GM06990 (cell line): ENCODE results near the gene SLCO3A1.

Source experiments
- DNase-seq: peaks from one replicate; pipeline ENCODE4 v3.0.0-alpha.2; 2011; ENCODE audit not compliant: insufficient read length; ENCODE audit errors: extremely low read depth
- H3K27me3 ChIP-seq: replicated peaks from 2 replicates; pipeline ENCODE4 v1.6.0; 2011; ENCODE audit warnings: low read length; ENCODE audit not compliant: control insufficient read depth, insufficient read depth
- H3K36me3 ChIP-seq: 2 replicates; pipeline ENCODE4 v1.5.1; 2011; ENCODE audit warnings: low read length; ENCODE audit not compliant: control insufficient read depth, insufficient read depth
- H3K4me3 ChIP-seq: replicated peaks from 2 replicates; pipeline ENCODE4 v1.5.1; 2011; ENCODE audit warnings: low read depth, mild to moderate bottlenecking, control low read depth, low read length
- CTCF ChIP-seq: IDR thresholded peaks from 2 replicates; pipeline ENCODE4 v1.5.1; 2011; ENCODE audit warnings: low read length, control low read depth, mild to moderate bottlenecking, inconsistent platforms; ENCODE audit not compliant: insufficient read depth, poor library complexity, severe bottlenecking

SLCO3A1 gene

DNA sequence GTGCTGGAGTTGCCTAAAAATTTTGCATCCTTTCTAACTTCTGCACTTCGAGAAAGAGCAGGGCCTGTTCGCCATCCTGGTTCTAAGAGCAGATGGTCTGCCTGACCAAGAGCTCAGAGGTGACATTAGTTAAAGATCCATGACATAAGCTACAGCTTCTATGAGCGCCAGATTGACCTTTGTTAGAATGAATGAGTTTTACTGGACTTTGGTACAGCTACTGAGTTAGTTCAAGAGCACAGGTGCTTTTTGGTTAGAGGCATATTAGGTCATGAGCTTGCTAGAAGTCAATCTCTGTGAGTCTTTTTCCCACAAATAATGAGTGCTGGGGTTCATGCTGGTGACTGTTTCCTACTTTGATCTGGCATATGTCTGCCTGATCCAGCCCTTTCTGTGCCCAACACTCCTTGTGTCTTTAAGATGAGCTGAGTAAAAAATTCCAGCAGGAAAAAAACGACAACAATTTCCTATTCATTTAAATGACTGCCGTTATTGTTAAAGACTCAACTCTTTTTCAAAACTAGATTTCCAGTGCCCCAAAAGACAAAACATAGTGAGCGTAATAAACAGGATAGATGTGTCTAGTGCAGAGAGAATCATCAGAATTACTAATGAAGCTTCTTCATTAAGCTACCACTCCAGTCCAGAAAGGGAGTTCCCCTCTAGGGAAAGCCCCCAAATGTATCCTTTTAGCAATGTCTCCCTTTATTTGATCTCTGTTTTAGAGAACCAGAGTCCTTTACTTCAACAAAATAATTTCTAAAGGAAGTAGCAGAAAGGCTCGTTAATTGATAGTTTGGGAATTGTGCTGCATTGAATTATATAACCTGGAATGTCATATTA, 152.9 kb downstream of the SLCO3A1 start:
- Histone ChIP-seq H3K4me3 (no peak overlapping the region), H3K36me3 (no peaks in the 10 kb centered on the region), H3K27me3 (0 out of 2 replicates have a peak, but pooled peaks cover 1% of the 10 kb centered on the region)
- no peak for TF ChIP-seq CTCF
- DNase-seq, result no peak

DNA sequence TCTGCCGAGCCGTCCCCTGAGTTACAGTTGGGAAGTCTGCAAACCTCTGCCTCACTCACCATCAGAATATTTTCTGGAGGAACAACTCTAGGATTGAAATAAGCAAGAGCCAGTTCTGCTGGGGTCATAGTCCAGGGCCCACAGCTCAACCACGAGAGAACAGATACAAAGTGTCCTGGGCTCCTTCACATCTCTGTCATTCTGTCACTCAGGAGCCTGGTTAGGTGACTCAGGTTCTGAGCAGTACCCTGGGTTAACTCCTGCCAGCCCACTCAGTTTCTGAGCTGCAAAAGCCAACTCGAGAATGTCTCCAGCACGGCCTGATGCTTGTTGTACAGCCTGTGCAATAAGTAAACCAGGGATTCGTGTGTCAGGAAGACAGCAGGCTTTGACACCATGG, 155.7 kb downstream of the SLCO3A1 start:
- TF ChIP-seq CTCF, result no peak
- H3K36me3 ChIP-seq, result no peaks in the 10 kb centered on the region
- no peak overlapping the region for H3K4me3 ChIP-seq
- H3K27me3 ChIP-seq, result peaks cover 3% of the 10 kb centered on the region; the same call in 1 of the 2 replicates
- DNase-seq, result no peak

DNA sequence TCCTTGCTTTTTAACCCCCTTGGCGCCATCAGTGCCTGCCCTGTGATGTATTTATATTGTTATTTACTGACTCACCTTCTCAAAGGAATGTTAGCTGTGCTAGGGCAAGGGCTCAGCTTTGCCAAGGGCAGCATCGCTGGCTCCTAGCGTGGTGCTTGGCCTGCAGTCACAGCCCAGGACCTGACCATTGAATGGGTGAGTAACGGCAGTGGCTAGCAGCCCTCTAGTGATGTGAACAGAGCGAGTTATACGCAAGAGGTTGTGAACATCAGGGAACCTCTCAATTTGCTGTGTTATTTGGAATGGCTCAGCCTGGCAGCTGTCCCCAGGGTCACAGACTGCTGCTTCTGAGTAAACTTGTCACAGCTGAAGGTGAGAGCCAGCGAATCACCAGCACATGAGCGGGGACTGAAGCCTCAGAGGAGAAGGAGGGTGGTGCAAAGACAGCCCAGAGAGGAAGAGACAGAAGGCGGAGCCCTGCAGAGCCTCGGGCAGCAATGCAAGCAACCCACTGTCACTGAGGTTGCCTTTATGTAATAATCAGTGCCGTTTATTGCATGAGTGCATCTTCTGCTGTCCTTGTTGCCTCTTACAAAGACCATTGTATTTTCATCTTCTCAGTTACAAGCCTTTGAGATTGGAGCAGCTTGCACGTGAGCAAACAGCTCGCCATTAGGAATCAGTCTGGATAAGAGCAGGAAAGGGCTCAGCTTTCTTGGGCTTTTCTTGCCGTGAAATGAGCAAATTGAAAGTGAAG, 158.3 kb downstream of the SLCO3A1 start:
- peaks cover 3% of the 10 kb centered on the region; the same call in 1 of the 2 replicates for H3K27me3 ChIP-seq
- no peak overlapping the region for H3K4me3 ChIP-seq
- no peaks in the 10 kb centered on the region for H3K36me3 ChIP-seq
- TF ChIP-seq CTCF, result no peak
- no peak for DNase-seq

DNA sequence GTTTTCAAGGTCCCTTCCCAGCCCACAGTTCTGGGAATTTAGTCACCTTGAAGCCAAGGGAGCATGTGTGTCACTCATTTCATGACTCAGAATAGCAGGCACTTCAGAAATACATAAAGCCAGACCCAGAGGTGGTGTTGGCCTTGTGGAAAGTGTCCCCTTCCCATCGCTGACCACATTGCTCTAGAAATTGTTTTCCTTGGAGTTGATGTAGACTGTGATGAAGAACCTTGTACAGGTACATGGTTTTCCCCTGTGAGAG, 158.8 kb downstream of the SLCO3A1 start:
- Histone ChIP-seq H3K36me3 (no peaks in the 10 kb centered on the region), H3K4me3 (no peak overlapping the region), H3K27me3 (peaks cover 3% of the 10 kb centered on the region; the same call in 1 of the 2 replicates)
- no peak for DNase-seq
- no peak for TF ChIP-seq CTCF

DNA sequence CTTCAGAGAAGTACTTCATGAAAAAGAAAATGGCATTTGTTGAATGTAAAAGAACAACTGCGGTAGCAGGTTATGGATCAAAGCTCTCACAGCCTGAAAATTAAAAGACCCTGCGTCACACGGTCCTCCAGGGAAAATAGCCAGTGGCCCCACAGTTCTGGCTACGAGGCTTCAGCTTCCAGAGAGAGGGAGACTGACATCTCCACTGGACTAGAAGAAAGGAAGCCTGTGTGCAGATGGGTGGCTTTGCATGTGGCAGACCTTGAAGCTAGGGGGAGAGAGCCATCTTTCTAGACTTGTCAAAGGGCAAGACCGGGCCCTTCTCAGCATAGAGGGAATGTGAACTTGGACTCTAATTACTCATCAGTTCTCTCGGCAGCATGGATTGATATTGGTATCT, 159.4 kb downstream of the SLCO3A1 start:
- Histone ChIP-seq H3K36me3 (no peaks in the 10 kb centered on the region), H3K4me3 (no peak overlapping the region), H3K27me3 (peaks cover 3% of the 10 kb centered on the region; the same call in 1 of the 2 replicates)
- TF ChIP-seq CTCF, result no peak
- DNase-seq, result no peak
